Stimulated activated effector memory CD8-positive, alpha-beta T cell treated with anti-CD3 and anti-CD28 coated beads, Interleukin-12 subunit alpha, Interleukin-12 subunit beta, amount 100 ng/mL, for 72 hours (primary cell): Measurements from ENCODE around the gene ASAP2.
A peak's percentile ranks its signal among the peaks of the same experiment; 100 is the strongest.

ENCODE experiments used
- ATAC-seq: fragments of 150-1000 bp; cut with Tn5 transposase; 2 replicates; pipeline ENCODE4 v1.10.0; 2021
- DNase-seq, 2 donors: peaks; one replicate each; pipeline ENCODE4 v3.0.0; 2021 to 2022; ENCODE audit warnings: low spot score in 2 of 2
- H3K27ac Mint-ChIP-seq: one replicate; pipeline ENCODE4 v1.8.0; 2022; ENCODE audit warnings: mild to moderate bottlenecking, mixed read lengths
- H3K36me3 Mint-ChIP-seq: one replicate; pipeline ENCODE4 v1.8.0; 2022; ENCODE audit warnings: mild to moderate bottlenecking, mixed read lengths
- H3K4me1 Mint-ChIP-seq: one replicate; pipeline ENCODE4 v1.8.0; 2022; ENCODE audit warnings: mixed read lengths
- H3K4me3 Mint-ChIP-seq: one replicate; pipeline ENCODE4 v1.8.0; 2022; ENCODE audit warnings: mild to moderate bottlenecking, mixed read lengths
- H3K9me3 Mint-ChIP-seq: one replicate; pipeline ENCODE4 v1.8.0; 2022; ENCODE audit warnings: mixed read lengths

The ASAP2 gene

GRCh38 chr2:9424447-9425164 is 218.0 kb downstream of the ASAP2 start:
- Mint-ChIP-seq H3K4me1 (peaks cover 28% of the 10 kb centered on the region), H3K9me3 (no peaks in the 10 kb centered on the region), H3K36me3 (peaks cover 46% of the 10 kb centered on the region), H3K4me3 (no peak overlapping the region), H3K27ac (no peak overlapping the region)
- DNase-seq (no peak), ATAC-seq (no peak)

DNA sequence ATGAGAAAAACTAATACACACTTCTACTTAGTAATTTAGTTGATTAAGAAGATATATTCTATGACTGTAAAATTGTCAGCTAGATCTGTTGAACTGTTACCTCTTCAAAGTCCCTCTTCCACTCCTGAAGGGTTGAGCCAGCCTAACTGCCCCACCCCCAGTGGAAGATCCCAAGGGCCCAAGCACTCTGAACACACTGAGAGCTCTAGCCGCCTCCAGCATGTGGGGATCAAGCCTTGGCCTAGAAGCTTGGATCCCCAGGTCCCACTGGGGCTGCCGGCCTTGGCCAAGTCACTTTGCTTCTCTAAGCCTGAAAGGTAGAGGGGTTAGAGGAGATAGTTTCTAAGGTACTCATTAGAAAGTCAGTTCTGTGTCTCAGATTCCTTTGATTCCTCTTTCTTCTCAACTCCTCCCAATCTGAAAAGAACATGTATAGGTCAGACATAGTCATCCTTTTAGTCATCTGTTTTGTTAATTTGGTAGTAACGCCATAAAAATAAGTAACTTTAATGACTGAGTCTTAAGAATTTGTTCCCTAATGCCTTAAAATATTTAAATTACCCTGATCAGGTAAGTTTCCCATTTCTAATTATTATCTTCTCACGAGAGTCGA is 222.5 kb downstream of the ASAP2 start:
- H3K4me1 Mint-ChIP-seq, result peaks cover 10% of the 10 kb centered on the region
- H3K9me3 Mint-ChIP-seq, result no peaks in the 10 kb centered on the region
- DNase-seq (no peak), ATAC-seq (no peak)
- no peak overlapping the region for H3K4me3 Mint-ChIP-seq
- peaks cover 57% of the 10 kb centered on the region for H3K36me3 Mint-ChIP-seq
- no peak overlapping the region for H3K27ac Mint-ChIP-seq

DNA sequence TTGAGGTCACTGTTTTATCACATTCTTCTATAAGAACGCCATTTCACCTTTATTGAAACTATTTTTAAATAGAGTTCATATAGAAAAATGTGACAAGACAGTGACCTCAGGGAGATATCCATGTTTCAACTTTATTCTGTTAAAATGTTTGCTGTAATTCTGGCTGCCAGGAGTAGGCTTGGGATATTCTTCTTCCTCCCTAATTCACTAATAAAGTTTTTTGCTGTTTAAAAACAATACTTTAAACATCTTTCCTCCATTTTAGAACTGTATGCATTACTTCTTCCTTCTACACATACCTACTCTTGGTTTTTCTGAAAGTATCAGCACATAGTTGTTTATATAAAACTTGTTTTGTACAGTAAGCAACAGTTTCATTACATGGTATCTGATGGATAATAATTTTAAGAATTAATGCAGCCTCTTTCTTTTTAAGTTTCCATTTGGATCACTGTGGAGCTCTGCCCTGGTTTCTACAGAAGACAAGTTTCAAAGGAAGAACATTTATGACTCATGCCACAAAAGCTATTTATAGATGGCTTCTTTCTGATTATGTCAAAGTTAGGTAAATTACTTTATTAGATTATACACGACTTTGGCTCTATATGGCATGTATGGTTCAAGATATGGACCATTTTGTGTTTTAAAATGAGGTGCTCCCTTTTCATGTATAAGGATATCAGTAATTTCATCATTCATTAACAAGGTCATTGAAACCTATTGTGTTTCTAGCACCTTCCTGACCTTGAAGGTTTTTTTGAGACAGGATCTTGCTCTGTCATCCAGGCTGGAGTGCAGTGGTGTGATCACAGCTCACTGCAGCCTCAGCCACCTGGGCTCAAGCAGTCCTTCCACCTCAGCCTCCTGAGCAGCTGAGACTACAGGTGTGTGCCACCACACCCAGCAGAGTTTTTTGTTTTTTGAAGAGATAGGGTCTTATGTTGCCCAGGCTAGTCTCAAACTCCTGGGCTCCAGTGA is 224.0 kb downstream of the ASAP2 start:
- peak; percentile 60 for ATAC-seq

DNA sequence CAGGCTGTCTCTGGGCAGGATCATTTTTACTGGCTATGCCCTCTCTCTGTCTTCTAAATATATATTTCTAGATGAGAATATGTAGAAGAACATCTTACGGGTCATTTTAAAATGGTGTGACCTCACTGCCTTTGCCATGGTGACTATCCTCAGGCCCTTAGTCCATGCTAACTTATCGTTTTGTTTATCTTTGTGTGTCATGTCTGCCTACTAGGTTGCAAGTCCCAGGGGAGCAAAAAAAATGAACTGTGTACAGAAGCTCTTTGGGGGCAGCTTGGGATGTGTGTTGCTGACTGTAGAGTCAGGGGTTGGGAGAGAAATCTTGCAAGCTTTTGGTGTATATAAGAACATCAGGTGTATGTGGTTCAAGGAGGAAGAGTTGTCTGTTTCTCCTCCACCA is 227.9 kb downstream of the ASAP2 start:
- Mint-ChIP-seq H3K27ac (peak overlapping the region; percentile 51), H3K4me3 (no peak overlapping the region), H3K9me3 (no peaks in the 10 kb centered on the region), H3K36me3 (peaks cover 99% of the 10 kb centered on the region), H3K4me1 (peaks cover 10% of the 10 kb centered on the region)
- DNase-seq, result no peak
- ATAC-seq, result no peak

More for the DNA sequence above, 224.0 kb downstream of the ASAP2 start:
- Mint-ChIP-seq H3K9me3 (no peaks in the 10 kb centered on the region), H3K36me3 (peaks cover 71% of the 10 kb centered on the region), H3K4me3 (peak overlapping the region; percentile 13), H3K27ac (peak overlapping the region; percentile 84), H3K4me1 (peaks cover 10% of the 10 kb centered on the region)
- DNase-seq, result no peak

- DNase-seq (no peak), ATAC-seq (no peak)
- Mint-ChIP-seq H3K36me3 (peaks cover 99% of the 10 kb centered on the region), H3K4me1 (no peaks in the 10 kb centered on the region), H3K9me3 (no peaks in the 10 kb centered on the region), H3K4me3 (no peak overlapping the region), H3K27ac (no peak overlapping the region)
These were observed 232.9 kb downstream of the ASAP2 start for GRCh38 chr2:9439536-9439935.

DNA sequence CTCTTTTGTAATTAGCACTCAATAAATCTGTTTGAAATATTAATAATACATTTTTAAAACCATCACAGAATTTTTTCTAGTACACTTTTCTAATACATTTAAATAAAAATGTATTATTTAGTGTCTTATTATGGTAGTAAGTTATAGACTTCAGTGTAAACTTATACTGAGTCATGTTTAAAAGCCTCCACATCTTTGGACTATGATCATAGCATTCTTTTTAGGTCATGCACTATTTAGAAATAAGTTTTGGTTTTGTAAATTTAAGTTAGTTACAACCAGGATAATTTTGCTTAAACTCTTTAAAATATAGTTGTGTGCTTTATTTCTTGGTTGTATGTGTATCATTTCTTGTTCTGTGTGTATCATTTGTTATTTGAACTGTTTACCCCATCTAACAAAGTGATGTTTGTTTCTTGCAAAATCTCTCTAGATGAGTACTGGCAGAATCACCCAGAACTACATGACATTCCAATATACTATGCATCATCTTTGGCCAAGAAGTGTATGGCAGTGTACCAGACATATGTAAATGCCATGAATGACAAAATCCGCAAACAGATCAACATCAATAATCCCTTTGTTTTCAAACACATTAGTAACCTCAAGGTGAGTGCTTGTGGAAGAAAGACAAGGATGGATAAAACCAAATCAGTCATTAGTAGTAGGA is 233.6 kb downstream of the ASAP2 start:
- Mint-ChIP-seq H3K4me1 (peaks cover 5% of the 10 kb centered on the region), H3K36me3 (peaks cover 99% of the 10 kb centered on the region), H3K4me3 (no peak overlapping the region), H3K27ac (no peak overlapping the region), H3K9me3 (no peaks in the 10 kb centered on the region)
- DNase-seq (no peak), ATAC-seq (no peak)

DNA sequence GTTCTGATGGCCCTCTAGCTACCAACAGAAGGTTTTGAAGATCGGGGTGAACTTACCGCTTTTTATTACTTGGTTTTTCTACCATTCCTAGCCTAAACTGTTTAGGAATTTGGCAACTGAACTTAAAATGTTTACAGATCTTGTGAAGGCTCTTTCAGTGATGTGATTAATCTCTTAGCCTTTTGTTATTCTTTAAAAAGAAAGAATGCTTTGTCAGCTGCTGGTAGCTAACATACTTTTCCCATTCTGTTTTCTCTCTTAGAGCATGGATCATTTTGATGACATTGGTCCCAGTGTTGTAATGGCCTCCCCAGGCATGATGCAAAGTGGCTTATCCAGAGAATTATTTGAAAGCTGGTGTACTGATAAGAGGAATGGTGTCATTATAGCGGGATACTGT is 234.9 kb downstream of the ASAP2 start:
- no peak for ATAC-seq
- Mint-ChIP-seq H3K36me3 (peaks cover 99% of the 10 kb centered on the region), H3K4me3 (no peak overlapping the region), H3K4me1 (peaks cover 11% of the 10 kb centered on the region), H3K9me3 (no peaks in the 10 kb centered on the region), H3K27ac (no peak overlapping the region)
- no peak for DNase-seq

- ATAC-seq (no peak), DNase-seq (no peak)
- peak overlapping the region; percentile 43 for H3K27ac Mint-ChIP-seq
- no peaks in the 10 kb centered on the region for H3K9me3 Mint-ChIP-seq
- H3K4me1 Mint-ChIP-seq, result peaks cover 11% of the 10 kb centered on the region
- H3K4me3 Mint-ChIP-seq, result no peak overlapping the region
- peaks cover 98% of the 10 kb centered on the region for H3K36me3 Mint-ChIP-seq
These were observed 236.9 kb downstream of the ASAP2 start for GRCh38 chr2:9443526-9443925.

- Mint-ChIP-seq H3K36me3 (peaks cover 98% of the 10 kb centered on the region), H3K27ac (no peak overlapping the region), H3K4me3 (no peak overlapping the region), H3K4me1 (peaks cover 11% of the 10 kb centered on the region), H3K9me3 (no peaks in the 10 kb centered on the region)
- DNase-seq (no peak), ATAC-seq (peak; percentile 75)
These were observed 238.5 kb downstream of the ASAP2 start for GRCh38 chr2:9445089-9445488.

- no peak overlapping the region for H3K4me3 Mint-ChIP-seq
- no peaks in the 10 kb centered on the region for H3K4me1 Mint-ChIP-seq
- ATAC-seq (no peak), DNase-seq (no peak)
- no peak overlapping the region for H3K27ac Mint-ChIP-seq
- H3K9me3 Mint-ChIP-seq, result no peaks in the 10 kb centered on the region
- H3K36me3 Mint-ChIP-seq, result peaks cover 98% of the 10 kb centered on the region
These were observed 244.6 kb downstream of the ASAP2 start for GRCh38 chr2:9451231-9451630.
